HG02642 (cell line): ENCODE results near the gene POMT2.
"Not testable (repeated sequence)": the region's sequence is repeated elsewhere in the genome, so short reads cannot be mapped to it uniquely, and the experiment has no call there.

ENCODE experiments used
- ATAC-seq: cut with Tn5 transposase; IDR thresholded peaks from one replicate; pipeline ENCODE4 v1.9.1; 2021; ENCODE audit warnings: mild to moderate bottlenecking; ENCODE audit not compliant: unreplicated experiment, poor library complexity

Gene POMT2

GRCh38 chr14:77324816-77325745, 4.4 kb upstream of the POMT2 start:
- ATAC-seq: no peak

GRCh38 chr14:77324289-77324688, 3.6 kb upstream of the POMT2 start:
- ATAC-seq: no peak

DNA sequence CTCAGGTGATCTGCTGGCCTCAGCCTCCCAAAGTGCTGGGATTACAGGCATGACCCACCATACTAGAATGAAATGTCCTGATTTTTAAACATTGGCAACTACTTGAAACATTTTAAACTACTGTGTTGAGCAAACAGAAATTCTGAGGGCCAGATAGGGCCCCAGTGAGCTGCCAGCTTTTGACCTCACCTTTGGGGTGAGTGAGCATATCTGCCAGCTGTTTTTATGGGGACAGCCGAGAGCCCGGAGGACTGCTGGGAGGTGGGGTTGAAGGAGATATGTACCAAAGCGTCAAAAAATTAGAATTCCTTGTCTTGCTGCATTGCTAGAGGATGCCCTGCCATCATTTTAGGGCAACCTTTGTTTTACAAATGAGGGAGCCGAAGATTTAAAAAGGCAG, 2.9 kb upstream of the POMT2 start:
- ATAC-seq: no peak

DNA sequence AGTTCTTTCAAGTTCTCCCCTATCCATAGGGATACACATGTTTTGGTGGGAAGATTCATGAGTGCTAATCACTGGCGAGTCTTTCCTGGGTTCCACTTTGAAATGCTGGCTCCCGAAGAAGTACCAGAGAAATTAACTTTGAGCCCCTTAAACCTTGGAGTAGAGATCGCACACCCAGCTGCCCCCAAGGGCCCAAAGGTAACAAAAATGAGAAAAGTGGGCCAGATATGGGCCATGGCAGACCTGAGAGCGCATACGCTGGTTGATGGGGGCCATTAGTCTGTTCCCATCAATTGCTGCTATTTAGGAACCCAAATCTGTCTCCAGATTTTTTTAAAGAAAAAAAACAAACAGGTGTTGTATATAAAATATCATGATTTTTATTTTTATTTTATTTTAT, 2.3 kb upstream of the POMT2 start:
- no peak for ATAC-seq

DNA sequence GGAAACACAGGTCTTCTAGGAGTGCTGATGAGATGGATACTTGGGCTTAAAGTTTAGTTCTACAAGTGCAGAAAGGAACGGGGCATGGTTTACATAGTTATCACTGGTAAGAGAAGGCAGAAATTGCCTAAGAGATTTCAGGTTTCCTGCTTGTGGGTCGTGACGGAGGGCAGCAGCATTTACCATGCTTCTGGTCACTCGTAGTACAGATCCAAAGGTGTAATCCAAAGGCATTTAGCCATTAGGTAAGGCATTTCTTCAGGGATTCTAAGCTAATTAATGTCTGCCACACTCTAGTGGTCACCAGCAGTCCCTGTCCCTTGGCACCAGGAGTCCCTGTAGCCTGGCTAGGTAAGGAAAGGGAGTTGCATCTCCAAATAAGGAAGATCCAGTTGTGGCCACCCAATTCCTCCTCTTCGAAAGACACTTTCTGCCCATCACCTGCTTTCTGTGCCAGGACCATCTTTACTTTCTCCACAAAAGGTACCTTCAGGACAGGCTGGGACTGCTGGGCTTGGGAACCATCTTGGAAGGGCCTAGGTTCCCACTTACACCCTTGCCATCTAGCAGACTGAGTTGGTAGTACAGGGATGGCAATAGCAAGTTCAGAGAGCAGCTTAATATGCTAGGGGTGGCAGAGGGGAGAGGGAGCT, 1.7 kb upstream of the POMT2 start:
- no peak for ATAC-seq

DNA sequence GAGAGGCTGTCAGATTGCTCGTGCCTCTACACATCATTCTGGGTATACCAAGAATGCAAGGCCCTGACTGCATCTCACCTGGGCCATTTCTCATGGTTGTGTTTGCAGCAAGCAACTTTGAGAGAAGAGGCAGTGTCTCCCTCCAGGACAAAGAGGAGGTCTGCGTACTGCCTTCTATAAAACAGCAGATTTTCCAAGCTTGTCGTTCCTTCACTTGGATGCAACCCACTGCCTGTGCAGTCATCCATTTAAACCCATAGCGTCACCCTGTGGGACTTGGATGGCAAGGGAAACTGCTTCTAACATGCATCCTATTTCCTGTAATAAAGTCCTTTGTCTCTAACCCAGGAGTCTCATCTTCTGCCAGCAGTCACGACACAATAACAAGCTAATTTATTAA, 1.3 kb downstream of the POMT2 start:
- ATAC-seq: no peak

GRCh38 chr14:77318756-77319155, 1.9 kb downstream of the POMT2 start:
- not testable (repeated sequence) for ATAC-seq

GRCh38 chr14:77318006-77318553, 2.6 kb downstream of the POMT2 start:
- ATAC-seq: no peak

DNA sequence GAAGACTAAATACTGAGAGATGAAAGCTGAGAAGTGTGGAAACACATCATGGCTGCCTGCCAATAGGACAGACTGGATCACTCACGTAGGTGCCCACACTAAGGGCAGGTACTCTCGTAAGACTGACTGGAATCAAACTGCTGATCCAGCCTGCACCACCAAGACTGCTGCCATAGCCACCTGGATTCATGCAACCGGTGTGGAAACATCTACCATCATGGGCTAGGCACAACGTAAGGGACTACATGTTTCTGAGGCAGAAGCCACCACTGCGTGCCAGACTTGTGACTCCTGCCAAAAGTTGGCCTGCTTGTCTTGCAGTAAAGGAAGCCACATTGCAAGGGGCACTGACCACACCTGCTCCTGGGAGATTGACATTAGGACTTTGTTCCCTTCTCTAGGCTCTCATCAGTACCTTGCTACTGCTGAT, 3.8 kb downstream of the POMT2 start:
- ATAC-seq: no peak

GRCh38 chr14:77316195-77316505, 4.5 kb downstream of the POMT2 start:
- no peak for ATAC-seq

DNA sequence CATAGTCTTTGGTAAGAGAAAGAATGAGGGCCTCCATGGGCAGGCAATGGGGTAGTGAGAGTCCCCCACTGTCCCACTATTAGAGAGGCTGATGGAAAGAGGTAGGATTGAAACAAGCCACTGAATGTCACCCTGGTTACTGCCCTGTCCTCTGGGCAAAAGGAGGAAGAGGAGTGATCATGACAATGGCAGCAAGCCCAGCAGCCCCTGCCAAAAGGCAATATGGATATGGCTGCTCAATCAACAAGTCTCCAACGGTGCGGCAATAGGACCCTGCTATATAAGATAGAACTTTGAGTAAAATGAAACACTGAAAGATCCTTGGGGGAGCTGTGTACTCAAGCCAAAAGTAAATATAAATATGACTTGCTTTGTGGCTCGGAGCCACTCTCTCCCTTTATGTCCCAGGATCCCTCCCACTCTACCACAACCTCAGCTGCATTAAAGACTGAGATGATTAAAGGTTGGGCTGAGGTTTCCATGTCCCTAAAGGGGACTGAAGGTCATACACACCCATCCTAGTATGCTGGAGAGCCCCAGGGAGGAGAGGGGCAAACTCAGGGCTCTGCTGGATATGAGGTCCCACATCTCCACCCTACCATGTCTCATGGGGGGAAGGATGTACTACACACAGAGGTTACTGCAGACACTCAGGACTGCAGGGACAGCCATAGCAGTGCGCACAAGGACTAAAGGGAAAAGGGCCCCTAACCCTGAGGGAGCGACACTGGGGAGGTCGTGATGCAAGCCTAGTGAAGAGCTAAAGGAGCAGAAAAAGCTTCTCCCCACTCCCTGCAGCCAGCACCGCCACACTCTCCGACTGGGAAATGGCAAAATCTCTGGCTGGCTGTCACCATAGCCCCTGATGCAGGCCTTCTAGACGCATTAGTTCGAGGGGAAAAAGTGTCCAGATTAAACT, 5.9 kb downstream of the POMT2 start:
- ATAC-seq: no peak

- ATAC-seq: no peak
Measured at GRCh38 chr14:77314043-77314442, 6.6 kb downstream of the POMT2 start.

DNA sequence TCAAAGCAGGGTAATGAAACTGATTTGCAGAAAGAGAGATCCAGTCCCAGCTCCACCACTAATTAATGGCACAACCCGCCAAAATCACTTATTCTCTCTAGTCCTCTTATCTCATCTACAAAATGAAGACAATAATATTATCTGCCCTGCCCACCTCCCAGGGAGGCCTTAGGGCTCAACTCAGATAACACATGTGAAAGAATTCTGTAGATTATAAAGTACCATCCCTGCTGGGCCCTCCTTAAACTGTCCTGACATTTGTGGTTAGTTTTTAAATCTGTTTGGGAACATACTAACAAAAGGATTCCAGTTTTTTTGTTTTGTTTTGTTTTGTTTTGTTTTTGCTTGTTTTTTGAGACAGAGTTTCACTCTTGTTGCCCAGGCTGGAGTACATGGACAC, 7.3 kb downstream of the POMT2 start:
- ATAC-seq: no peak

DNA sequence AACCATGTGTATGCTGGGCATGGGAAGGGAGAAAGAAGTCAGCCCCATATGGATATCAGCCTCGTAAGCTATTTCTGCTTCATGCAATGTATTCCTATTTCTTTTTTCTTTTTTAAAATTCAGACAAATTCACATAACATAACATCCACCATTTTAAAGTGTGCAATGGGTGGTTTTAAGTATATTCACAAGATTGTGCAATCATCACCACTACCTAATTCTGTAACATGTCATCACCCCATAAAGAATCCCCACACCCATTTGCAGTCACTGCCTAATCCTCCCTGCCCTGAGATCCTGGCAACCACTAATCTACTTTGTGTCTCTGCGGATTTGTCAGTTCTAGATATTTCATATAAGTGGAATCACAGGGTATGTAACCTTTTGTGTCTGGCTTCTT, 9.5 kb downstream of the POMT2 start:
- ATAC-seq: no peak

GRCh38 chr14:77310026-77310425, 10.7 kb downstream of the POMT2 start:
- no peak for ATAC-seq

DNA sequence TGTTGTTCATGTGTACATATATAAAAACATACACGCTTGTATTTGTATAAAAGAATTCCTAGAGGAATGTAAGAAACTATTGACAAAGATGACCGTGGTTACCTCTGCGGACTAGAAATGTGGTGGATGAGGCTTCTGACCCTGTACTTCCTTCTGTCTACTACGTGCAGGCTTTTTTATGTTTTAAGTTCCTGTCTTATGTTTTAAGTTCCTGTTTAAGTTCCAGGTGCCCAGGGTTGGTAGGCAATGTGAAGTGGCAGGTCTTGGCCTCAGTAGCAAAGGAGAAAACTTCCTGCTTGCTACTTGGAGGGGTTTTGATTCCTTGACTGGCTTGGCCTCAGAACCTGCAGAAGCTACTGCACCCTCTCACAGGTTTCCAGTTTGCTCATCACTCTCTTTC, 11.6 kb downstream of the POMT2 start:
- ATAC-seq: no peak

GRCh38 chr14:77306851-77307496, 13.7 kb downstream of the POMT2 start:
- ATAC-seq: no peak

DNA sequence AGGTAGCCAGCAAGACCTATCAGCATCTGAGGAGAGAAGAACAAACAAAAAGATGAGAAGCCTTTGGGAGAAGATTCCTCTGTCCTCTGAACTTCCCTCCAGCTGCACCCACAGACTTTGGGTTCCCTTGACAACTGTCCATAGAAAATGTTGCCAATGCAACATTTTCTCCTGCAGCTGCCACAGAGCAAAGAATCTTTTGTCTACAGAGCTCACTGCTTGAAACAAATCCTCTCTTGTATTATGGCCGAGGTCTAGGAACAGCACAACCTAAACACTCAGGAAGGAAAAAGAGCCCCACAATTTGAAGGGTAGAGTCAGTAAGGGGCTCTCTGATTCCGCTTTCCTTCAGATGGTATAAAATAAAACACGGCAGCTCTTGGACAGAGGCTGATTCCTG, 14.3 kb downstream of the POMT2 start:
- ATAC-seq: no peak

GRCh38 chr14:77305696-77306095, 15.0 kb downstream of the POMT2 start:
- no peak for ATAC-seq
